Activated gamma-delta T cell treated with anti-CD3 and anti-CD28 coated beads, Interleukin-2, amount 50 U/mL, for 16 hours (primary cell): ENCODE measurements around the gene RPL38.
A peak's percentile ranks its signal among the peaks of the same experiment; 100 is the strongest.
"Not testable (repeated sequence)": the region's sequence is repeated elsewhere in the genome, so short reads cannot be mapped to it uniquely, and the experiment has no call there.

Experiments
- DNase-seq: peaks from one replicate; pipeline ENCODE4 v3.0.0-alpha.2; 2020; ENCODE audit warnings: low read depth

RPL38 gene

DNA sequence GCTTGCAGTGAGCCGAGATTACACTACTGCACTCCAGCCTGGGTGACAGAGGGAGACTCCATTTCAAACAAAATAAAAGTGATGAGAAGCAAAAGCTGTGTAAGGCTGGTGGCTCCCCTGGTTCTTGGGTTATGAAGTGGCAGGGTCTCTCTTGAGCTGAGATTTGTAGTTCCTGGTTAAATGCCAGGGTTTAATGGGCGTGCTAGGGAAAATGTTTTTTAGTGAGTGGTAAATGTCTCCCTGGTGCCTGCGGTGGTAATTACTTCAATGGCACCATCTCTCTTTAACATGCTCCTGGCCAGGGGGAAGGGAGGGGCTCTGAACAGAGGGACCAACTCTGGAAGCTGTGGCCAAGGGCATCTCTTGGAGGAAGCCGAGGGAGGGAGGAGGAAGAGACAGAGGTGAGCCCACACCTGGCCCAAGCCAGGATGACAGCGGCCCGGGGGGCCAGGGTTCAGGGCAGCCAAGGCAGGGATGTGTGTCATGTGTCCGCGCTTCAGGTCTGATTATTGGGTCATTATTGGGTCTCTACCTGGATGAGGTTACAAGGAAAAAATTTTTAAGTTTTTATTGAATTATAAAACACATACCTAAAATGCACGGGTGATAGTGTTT lies 17.8 kb upstream of the RPL38 start:
- no peak for DNase-seq

DNA sequence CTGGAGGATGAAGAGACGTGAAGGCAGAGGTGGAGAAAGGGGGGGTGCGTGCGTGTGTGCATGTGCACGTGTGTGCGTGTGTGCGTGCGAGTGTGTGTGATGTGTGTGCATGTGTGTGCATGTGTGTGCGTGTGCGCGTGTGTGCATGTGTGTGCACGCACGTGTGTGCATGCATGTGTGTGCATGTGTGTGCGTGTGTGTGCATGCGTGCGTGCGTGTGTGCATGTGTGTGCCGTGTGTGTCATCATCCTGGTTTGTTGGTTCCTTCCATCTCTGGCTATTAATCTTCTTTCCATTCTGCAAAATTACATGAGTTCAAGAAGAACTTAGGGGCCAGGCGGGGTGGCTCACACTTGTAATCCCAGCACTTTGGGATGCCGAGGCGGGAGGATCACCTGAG lies 17.0 kb upstream of the RPL38 start:
- DNase-seq = no peak

DNA sequence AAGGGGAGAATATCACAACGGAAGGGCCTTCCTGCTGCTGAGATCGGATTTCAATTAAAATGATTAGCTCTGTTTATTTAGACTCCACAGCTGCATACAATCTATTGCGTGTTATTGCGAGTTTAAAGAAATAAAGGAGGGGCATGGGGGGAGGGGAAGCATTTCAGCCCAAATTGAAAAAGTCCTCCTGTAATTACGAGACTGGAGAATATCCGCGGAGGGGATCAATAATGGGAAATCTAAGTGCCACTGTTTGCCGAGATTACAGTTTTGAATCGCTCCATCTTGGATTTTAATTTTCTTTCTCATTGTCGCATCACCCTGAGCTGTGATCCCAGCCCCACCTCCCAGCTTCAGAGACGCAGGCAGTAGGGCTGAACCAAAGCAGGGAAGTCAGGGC lies 15.7 kb upstream of the RPL38 start:
- DNase-seq = no peak

DNA sequence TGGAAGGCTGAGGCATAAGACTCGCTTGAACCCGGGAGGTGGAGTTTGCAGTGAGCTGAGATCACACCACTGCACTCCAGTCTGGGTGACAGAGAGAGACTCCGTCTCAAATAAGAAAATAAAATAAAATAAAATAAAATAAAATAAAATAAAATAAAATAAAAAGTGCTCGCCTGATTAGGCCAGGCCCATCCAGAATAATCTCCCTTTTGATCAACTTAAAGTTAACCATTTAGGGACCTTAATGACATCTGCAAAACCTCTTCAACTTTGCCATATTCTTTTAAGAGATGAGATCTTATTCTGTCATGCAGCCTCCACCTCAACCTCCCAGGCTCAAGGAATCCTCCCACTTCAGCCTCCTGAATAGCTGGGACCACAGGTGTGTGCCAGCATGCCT lies 14.8 kb upstream of the RPL38 start:
- not testable (repeated sequence) for DNase-seq

DNA sequence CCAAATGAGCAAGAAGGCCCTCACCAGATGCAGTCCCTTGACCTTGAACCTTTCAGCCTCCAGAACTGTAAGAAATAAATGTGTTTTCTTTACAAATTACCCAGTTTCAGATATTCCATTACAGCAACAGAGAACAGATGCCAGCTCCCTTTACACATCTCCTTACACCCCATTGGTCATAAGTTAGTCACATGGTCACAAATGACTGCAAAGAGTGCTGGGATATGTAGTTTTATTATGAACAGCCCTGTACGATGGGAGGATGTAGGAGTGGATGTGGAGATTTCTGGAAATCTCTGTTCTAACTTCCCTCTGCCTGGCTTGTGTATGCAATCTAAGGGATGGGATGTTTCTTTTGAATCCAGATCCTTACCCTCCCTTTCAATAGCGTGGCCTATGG lies 13.3 kb upstream of the RPL38 start:
- DNase-seq = no peak

GRCh38 chr17:74190807-74191406 lies 12.6 kb upstream of the RPL38 start:
- no peak for DNase-seq

DNA sequence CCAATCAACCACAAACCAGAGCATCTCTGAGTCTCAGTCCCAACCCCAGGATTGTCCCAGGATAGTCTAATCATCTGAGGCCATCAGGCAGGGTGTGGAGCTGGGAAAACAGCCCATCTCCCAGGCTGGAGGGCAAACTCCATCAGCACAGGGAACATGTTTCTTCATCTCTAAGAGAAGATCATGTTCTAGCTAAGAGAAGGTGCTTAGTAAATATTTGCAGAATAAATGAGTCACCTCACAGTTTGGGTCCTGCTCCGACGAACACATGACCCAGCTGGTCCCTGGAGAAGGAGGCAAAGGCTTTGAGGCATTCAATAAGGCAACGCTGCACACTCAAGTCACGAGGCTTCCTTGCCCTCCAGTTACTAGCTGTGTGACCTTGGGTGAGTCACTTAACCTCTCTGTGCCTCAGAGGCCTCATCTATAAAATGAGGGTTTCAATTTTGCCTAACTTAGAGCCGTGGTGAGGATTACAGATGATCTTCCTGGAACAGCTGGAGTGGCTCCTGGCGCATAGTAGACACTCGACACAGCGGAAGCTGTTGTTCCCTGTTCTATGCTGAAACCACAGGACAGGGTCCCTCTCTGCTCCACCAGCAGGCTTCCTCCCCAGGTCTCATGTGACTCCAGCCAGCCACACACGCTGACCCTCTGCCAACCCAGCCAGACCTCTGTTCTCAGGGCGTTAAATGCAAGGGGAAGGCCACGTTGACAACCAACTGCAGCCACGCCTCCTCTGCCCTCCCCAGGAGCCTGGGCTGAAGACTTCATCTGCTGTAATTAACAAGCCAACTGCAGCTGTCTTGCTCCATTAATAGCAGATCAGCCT lies 10.3 kb upstream of the RPL38 start:
- DNase-seq = no peak

GRCh38 chr17:74194682-74195081 lies 8.8 kb upstream of the RPL38 start:
- no peak for DNase-seq

DNA sequence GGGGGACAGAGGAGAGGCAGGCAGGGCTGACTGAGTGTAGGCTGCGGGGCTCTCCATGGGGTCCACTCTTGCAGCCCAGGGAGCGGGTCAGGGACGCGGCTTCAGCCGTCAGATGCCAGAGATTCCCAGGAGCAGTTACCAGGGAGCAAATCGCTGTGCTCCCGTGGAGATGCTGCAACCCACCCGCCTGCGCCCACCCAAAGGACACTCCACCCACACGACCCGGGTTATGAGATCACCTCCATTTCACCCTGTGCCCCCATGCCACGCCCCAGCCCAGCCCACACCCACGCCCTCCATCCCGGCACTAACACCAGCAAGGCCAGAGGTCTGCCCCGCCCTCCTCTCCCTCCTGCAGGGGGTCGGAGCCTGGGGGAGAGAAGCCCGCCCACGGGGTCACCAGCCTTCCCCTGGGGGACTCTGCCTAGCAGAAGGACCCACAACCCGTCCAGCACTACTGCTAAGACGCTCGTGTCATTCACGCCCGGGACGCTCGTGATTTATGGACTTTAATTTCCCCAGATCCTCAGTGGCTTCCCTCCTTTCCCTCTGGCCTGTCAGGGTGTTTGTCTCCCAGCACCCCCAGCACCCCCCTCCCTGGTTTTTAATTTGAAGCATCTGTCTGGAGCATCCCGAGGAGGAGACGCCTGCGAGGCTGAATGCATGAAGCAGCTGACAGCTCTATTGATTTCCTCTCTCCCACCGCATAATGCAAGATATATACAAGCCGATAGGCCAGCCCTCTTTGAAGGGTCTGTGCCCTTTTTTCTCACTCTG lies 6.7 kb upstream of the RPL38 start:
- DNase-seq = no peak

- DNase-seq = no peak
Measured at GRCh38 chr17:74197801-74198200, 5.7 kb upstream of the RPL38 start.

DNA sequence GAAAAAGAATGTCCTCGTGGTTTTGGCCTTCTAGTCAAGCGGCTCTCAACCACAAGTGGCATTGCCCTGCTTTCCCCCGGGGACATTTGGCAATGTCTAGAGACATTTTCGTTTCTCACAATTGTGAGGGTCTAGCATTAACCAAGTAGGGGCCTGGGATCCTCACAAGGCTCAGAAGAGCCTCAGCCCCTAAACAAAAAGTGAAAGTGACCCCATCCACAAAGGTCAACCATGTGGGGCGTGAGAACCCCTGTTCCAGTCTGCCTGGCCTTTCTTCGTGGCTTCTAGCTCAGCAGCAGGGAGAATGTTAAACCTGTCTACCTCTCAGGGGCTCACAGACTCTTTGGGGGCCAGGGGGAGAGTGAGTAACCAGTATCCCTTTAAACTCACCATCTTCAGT lies 4.8 kb upstream of the RPL38 start:
- DNase-seq = no peak

DNA sequence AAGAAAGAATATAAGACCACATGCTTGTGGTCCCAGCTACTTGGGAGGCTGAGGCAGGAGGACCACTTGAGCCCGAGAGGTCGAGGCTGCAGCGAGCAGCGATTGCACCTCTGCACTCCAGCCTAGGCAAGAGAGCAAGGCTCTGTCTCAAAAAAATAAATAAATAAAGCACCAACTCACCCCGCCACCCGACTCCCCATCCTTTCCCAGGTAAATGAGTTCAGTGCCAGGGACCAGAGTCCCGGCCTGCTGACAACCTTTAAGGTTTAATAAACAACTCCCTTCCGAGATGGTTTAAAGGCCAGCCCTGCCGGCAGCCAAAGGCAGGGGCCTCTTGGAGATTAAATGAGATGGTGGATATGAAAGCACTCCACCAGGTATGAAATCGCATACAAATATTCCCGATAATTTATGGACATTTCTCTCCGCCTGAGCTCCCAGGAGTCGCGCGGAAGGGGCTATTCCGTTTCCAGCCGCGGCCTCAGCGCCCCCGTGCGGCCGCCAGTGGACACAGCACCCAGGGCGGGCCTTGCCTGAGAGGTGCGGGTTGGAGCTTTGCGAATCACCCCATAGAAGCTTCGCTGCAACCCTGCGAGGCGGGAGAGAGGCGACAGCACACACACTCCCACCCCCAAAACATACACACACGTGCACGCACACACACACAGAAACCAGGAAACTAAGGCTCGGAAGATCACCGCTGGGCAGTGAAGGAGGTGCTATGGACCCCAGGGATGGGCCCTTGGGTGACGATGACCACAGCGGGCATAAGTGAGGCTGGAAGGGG lies 4.0 kb upstream of the RPL38 start:
- peak; percentile 47 for DNase-seq

DNA sequence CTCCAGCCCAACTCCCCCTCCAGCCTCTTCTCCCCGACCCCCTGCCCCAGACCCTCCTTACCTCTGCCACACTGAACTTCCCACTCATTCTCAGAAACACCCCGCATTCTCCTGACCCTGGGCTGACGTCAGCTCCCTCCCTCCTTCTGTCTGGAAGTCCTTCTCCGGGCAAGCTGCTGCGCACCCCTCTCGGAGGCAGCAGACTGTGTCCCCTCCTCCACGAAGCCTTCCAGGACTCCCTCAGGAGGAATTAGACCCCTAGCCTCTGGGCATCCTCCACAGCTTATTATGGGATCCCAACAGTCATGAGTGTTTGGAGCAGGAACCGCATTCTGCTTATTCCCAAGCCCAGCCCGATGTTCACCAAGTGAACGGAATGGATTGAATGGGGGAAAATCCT lies 3.4 kb upstream of the RPL38 start:
- no peak for DNase-seq

GRCh38 chr17:74201250-74201649 lies 2.2 kb upstream of the RPL38 start:
- DNase-seq = no peak

DNA sequence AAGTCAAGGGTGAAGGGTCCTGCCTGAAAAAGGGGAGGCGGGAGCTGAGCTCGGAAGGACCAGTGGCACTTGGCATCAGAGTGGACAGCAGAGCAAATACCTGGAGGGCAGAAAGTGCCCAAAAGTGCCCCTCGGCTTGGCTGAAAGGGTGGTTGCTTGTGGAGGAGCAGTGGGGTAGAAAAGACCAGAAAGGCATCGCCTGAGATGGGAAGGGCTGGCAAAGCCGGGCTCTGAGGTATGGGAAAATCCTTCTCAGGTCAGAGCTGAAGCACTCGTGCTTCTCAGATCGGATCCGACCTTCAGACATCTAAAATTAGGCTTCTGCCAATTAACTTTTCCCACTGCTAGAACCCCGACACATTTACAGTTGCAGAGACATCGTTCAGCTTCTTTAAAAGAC lies 1.5 kb upstream of the RPL38 start:
- no peak for DNase-seq

DNA sequence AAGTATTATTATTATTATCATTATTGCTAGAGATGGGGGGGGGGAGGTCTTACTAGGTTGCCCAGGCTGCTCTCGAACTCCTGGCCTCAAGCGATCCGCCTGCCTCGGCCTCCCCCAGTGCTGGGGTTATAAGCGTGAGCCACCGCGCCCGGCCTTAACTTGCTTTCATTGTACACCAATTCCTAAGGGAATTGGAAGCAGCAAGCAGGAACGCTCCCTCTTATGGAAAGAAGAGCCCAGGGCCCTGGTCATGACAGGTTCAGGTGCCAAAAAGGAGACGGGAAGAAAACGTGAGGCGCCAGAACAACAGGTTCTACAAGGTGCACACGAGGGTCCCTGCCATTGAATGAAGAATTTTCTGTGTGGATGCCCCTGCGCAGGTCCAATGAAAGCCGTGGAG lies 540 bp upstream of the RPL38 start:
- DNase-seq = no peak

- DNase-seq = no peak
Measured at GRCh38 chr17:74204474-74204873, 996 bp downstream of the RPL38 start.

GRCh38 chr17:74205274-74205673 lies 1.8 kb downstream of the RPL38 start:
- DNase-seq = no peak

- no peak for DNase-seq
Measured at GRCh38 chr17:74206332-74206818, 2.9 kb downstream of the RPL38 start.

- DNase-seq = peak; percentile 71
Measured at GRCh38 chr17:74210191-74211140, 7.0 kb downstream of the RPL38 start.
